ENCODE data around the gene ST3GAL4. TPM values are rescaled to one million over a fixed set of nuclear protein-coding genes. Genes with fewer than 3 reads are reported as not detected.

ST3GAL4 gene
- total RNA-seq, 1 donor from 2014 or later: 22.4 TPM

GRCh38 chr11:126404367-126404766 is 48.9 kb downstream of the ST3GAL4 start:
- H3K27me3 Mint-ChIP-seq (ENCODE audit: low read depth): no peaks in the 10 kb centered on the region
- DNase-seq (ENCODE audit: low read depth, low spot score): no peak
- H3K9me3 Mint-ChIP-seq: peaks cover 2% of the 10 kb centered on the region
- H3K4me1 Mint-ChIP-seq: peaks cover 23% of the 10 kb centered on the region
- H3K4me3 Mint-ChIP-seq: no peak overlapping the region
- no peak for TF ChIP-seq CTCF (conservative IDR thresholded peaks at IDR 0.05)
- H3K27ac Mint-ChIP-seq (ENCODE audit: unreplicated experiment): peak overlapping the region; percentile 5
- peaks cover 5% of the 10 kb centered on the region for H3K36me3 Mint-ChIP-seq (ENCODE audit: low read depth)

GRCh38 chr11:126405374-126405773 is 49.9 kb downstream of the ST3GAL4 start:
- peaks cover 7% of the 10 kb centered on the region for H3K36me3 Mint-ChIP-seq (ENCODE audit: low read depth)
- peaks cover 24% of the 10 kb centered on the region for H3K4me1 Mint-ChIP-seq
- no peak for TF ChIP-seq CTCF (conservative IDR thresholded peaks at IDR 0.05)
- H3K4me3 Mint-ChIP-seq: no peak overlapping the region
- H3K9me3 Mint-ChIP-seq: no peaks in the 10 kb centered on the region
- H3K27me3 Mint-ChIP-seq (ENCODE audit: low read depth): no peaks in the 10 kb centered on the region
- no peak for DNase-seq (ENCODE audit: low read depth, low spot score)
- no peak overlapping the region for H3K27ac Mint-ChIP-seq (ENCODE audit: unreplicated experiment)

DNA sequence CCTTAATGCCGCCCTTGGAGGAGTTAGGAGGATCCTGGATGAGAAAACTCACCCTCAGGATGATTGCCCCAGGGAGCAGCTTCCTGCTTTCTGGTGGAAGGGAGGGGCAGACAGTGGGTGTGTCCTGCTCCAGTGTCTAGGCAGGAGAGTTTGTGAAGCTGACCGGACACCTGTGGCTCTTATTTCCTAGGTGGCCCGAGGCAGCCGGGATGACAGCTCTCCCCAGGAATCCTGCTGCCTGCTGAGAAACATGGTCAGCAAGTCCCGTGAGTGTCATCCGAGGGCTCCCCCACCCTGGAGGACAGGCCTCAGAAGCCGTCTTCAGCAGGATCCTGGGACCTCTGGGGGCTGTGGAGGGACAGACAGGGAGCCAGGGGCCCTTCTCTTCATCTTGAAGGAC is 50.4 kb downstream of the ST3GAL4 start:
- Mint-ChIP-seq H3K36me3 (ENCODE audit: low read depth) (peaks cover 12% of the 10 kb centered on the region), H3K4me3 (no peak overlapping the region), H3K9me3 (no peaks in the 10 kb centered on the region), H3K4me1 (peaks cover 24% of the 10 kb centered on the region), H3K27me3 (ENCODE audit: low read depth) (no peaks in the 10 kb centered on the region), H3K27ac (ENCODE audit: unreplicated experiment) (no peak overlapping the region)
- DNase-seq (ENCODE audit: low read depth, low spot score): no peak
- no peak for TF ChIP-seq CTCF (conservative IDR thresholded peaks at IDR 0.05)

DNA sequence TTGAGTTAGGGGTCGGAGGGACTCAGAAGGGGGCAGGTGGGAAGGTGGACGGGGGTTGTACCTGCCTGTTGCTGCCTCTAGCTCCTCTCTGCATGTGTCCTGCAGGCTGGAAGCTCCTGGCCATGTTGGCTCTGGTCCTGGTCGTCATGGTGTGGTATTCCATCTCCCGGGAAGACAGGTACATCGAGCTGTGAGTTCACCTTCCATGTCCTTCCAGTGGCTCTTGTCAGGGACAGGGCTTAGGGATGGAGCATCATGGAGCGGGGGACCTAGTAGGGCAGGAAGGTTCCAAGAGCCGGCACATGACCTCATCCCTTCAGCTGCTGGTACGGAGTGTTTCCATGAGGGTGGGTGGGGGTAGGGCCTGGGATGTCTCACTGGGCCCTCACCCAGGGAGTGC is 50.9 kb downstream of the ST3GAL4 start:
- H3K4me1 Mint-ChIP-seq: peaks cover 21% of the 10 kb centered on the region
- no peaks in the 10 kb centered on the region for H3K27me3 Mint-ChIP-seq (ENCODE audit: low read depth)
- no peaks in the 10 kb centered on the region for H3K9me3 Mint-ChIP-seq
- DNase-seq (ENCODE audit: low read depth, low spot score): no peak
- no peak for TF ChIP-seq CTCF (conservative IDR thresholded peaks at IDR 0.05)
- peaks cover 12% of the 10 kb centered on the region for H3K36me3 Mint-ChIP-seq (ENCODE audit: low read depth)
- H3K27ac Mint-ChIP-seq (ENCODE audit: unreplicated experiment): no peak overlapping the region
- no peak overlapping the region for H3K4me3 Mint-ChIP-seq

DNA sequence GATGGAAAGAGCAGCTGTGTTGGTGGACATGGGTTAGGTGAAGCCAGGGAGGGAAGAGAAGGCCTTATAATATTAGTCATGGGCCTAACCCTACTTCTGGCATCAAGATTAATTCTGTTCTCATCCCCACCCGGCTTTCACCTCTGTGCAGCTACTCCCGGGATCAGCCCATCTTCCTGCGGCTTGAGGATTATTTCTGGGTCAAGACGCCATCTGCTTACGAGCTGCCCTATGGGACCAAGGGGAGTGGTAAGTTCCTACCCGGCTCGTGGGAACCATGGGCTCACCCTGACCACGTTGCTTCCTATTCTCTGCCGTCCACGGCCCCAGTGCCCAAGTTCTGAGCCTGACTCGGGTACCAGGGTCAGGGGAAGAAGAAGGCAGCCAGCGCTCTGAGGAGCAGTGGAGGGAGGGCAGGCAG is 51.6 kb downstream of the ST3GAL4 start:
- no peak for DNase-seq (ENCODE audit: low read depth, low spot score)
- Mint-ChIP-seq H3K27ac (ENCODE audit: unreplicated experiment) (no peak overlapping the region), H3K36me3 (ENCODE audit: low read depth) (peaks cover 15% of the 10 kb centered on the region), H3K4me3 (no peak overlapping the region), H3K27me3 (ENCODE audit: low read depth) (no peaks in the 10 kb centered on the region), H3K4me1 (peaks cover 20% of the 10 kb centered on the region), H3K9me3 (no peaks in the 10 kb centered on the region)
- TF ChIP-seq CTCF (conservative IDR thresholded peaks at IDR 0.05): no peak
